GM19099 (cell line): ENCODE data around the gene LRRC32.

Source experiments
- POLR2A ChIP-seq: IDR thresholded peaks from 3 replicates; pipeline ENCODE4 v1.6.1; 2011; ENCODE audit warnings: low read depth; ENCODE audit not compliant: insufficient read length; ENCODE audit errors: extremely low read depth

LRRC32 gene

DNA sequence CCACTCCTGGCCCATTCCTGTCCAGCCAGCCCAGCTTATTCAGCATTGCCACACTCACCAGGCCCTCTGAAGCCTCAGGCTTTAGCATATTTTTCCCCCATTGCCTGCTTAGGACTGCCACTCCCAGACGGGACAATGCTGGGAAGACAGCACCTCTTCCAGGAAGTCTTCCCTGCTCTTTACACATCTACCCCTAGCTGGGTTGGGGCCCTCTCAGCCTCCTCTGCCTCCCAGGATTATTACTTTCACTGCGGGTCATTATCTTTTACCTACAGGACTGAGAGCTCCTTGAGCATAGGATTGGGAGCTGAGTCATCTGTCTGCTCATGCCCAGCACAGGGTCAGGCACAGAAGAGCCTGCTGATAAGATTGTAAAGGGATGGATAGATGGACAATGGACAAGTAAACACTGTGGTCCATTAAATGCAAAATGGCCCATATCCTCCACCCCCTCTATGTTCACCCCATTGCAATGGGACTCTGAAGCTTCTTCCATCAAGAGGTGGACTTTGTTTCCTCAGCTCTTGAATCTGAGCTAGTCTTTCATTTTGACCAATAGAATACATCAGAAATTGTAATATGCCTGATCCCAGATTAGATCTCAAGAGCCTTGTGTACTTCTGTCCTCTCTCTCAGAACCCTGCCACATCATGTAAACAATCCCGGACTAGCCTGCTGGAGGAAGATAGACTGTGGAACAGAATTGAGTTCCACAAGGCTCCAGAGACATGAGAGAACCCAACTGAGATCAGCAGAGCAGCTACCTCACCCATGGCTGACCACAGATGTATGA is 32.0 kb upstream of the LRRC32 start:
- TF ChIP-seq POLR2A, result no peak

DNA sequence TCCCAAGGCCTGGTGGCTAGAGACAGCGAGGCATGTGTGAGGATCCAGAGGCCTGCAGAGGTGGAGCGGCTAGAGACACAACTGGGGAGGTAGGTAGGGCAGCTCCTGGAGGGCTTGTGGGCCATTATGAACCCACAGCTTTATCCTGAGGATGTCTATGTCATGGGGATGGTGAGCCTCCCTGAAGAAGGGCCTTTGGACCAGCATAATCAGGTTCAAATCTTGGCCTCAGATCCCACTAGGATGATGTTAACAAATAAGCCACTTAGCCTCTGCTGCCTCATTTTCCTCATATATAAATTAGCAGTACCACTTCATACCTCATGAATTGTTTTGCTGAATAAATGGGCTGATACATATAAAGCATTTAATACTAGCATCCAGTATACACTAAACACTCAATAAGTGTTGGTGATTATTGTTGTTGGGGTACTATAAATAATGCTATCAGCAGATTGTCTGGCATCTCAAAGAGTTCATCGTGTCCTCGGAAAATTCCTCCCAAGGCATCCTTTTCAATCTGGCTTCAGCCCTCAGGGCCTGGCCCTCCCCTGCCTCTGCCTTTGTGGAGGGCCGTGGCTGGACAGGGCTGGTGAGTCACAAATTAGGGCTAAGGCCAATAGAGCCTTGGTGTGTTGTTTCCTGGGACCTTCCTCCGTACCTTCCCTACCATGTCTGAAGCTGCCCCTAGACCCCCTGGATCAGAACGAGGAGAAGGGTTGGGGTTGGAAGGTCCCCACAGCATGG is 30.9 kb upstream of the LRRC32 start:
- TF ChIP-seq POLR2A, result no peak

DNA sequence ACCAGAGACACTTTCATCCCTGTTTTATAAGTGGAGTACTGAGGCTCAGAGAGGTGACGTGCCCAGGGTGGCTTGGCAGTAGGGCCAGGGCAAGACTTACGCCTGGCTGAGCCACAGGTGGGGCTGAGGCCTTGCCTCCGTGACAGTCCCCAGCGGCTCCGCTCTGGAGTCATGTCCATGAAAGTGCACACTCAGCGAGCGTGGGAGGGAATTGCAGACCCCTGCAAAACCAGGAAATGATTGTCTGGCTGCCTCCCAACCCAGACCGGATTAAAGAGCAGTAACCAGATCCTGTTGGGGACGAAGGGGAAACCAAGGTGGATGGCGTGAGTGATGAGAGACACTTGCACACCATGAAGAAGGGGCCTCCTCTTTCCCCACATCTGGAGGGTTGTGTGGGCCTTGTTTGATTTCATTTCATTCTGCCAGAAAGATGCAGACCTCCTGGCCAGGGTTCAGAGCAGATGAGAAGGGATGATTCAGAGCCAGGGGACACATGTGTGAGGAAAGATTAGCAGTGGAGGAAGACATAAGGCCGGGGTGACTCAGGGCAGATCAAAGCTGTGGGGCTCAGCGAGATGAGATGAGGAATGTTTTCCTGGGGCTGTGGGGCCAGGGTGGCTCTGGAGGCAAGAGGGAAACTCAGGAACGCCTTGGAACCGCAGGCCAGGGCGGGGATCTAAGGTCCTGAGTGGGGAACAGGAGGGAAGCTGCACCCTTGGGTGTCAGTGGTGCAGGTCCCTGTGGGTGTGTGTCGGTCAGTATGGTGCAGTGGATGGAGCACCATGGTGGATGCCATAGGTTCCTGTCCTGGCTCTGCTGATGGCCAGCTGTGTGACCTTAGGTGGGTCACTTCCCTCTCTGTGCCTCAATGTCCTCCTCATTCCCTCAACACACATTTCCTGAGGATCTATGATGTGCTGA is 29.9 kb upstream of the LRRC32 start:
- TF ChIP-seq POLR2A, result no peak

DNA sequence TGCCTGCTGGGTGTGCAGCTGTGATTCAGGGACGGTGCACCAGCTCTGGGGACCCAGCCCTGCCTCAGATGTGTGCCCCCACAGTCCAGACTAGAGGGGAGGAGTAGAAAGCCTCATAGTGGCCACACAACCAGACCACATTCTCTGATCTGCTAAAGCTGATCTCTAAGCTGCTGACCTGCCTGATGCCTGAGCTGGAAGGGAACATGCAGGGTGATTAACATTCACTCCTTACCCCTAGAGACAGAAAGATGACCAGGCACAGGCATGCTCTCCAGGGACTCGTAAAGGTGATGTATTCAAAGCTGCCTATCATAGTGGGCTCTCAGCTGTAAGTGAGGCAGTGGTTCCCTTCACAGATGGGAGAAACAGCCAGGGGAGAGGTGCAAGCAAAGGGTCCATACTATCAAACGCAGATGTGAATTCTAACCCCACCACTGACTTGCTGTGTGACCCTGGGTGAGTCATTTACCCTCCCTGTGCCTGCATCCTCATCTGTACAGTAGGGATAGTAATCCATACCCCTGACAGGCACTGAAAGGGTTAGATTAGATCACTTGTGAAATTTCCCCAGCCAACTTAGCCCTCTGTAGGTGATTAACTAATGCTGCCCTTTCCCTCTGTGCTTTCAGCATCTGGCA is 29.0 kb upstream of the LRRC32 start:
- no peak for TF ChIP-seq POLR2A

DNA sequence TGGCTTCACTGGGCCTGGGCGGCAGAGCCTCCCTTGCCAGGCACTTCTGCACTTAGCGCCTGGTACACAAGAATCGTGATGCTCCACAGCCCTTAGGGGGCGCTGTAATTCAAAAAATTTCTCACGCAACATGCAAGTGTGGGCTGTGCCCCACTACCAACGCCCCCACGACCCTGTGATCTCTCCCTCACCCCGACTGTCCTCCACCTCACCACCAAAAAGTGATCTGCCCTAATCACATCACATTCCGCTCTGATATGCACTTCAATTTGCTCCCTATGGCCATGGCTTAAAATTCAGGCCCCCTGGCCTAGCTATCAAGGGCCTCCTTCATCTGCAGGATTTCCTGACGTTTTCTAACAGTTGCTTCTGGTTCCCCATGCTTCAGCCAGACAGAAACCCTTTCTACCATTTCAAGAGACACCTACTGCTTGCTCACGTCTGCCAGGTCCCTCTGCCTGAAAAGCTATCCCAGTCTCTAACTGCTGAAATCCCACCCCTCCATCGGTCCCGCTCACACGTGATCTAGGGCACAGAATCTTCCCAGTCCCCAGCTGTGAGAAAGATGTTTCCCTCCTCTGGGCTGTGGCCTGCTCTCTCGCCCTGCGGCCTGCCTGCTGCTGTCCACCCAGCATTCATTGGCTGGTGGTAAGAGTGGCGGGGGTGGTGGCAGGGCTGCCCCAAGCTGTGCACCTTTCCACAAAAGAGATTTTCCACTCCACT is 27.9 kb upstream of the LRRC32 start:
- no peak for TF ChIP-seq POLR2A

DNA sequence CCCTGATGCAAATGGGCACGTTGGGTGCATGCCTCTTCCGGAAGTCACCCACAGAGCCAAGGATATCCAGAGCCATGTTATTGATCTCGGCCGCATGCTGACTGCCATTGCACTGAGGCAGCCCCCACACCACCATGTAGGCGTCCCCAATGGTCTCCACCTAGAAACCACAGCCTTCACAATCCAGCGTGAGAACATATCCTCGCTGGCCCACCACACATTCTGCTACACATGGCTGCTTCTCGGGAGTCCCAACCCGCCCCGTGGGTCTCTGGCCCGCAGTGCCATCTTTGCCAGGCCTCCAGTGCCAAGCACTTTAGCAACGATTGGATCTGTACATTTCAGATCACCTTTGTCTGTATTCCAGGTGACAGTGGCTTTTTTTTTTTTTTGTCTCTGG is 26.2 kb upstream of the LRRC32 start:
- no peak for TF ChIP-seq POLR2A

DNA sequence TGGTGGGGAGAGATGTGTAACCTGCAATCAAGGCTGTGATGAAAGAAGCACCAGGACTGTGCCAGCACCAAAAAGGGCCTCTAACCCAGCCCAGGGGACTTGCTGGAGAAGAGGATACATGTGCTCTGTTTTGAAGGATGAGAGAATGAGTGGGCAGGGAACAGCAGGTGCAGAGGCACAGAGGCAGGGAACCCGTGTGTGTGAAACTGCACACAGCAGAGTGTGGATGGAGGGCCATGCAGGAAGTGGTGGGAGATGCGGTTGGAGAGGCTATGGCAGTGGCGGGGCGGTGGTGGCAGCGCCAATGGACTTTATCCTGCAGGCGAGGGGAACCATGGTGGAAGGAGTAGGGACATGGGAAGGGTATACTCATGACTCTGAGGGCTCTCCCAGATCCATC is 25.2 kb upstream of the LRRC32 start:
- no peak for TF ChIP-seq POLR2A

DNA sequence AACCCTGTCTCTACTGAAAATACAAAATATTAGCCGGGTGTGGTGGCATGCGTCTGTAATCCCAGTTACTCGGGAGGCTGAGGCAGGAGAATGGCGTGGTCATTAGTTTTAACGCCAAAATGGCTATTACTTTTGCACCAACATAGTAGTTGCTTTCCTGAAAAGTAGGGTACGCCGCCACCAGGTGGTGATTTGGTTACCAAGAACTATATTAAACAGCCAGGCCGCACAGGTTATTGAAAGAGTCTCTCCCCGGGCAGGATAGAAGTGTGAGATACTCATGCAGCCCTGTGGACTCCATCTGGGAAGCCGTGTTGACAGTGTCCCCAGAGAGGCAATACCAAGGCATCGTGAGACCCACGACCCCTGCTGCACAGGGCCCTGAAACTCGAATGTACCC is 24.6 kb upstream of the LRRC32 start:
- no peak for TF ChIP-seq POLR2A

DNA sequence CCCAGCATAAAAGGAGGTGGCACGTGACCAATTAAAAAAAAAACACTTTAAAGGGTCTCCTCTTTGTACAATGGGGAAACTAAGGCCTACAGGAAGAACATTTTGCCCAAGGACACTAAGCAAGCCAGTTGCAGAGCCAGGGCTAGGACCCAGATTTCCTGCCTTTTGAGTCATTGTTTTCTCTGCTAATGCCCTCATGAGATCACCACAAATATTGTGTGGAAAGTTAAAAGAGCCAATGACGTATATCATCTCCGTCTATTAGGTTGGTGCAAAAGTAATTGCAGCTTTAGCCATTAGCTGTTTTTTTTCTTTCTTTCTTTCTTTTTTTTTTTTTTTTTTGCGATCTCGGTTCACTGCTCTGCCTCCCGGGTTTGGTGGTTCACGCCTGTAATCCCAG is 24.1 kb upstream of the LRRC32 start:
- TF ChIP-seq POLR2A, result no peak

DNA sequence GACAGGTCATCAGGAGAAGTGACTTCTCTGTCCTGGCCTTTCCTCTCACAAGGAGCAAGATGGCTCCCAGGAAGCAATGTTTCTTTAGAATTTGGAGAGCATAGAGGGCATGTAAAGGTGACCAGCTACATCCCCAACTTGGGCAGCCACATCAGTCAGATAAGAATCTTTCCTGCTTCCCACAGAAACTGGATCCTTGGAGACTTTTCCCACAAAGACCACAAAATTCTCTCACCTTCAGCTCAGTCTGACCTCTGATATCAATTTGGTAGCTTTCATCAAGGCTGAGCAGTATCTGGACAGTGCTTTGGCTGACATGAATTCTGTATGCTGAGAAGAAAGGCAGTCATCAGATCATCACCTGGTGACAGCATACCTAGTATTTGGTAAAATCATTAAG is 23.3 kb upstream of the LRRC32 start:
- no peak for TF ChIP-seq POLR2A

DNA sequence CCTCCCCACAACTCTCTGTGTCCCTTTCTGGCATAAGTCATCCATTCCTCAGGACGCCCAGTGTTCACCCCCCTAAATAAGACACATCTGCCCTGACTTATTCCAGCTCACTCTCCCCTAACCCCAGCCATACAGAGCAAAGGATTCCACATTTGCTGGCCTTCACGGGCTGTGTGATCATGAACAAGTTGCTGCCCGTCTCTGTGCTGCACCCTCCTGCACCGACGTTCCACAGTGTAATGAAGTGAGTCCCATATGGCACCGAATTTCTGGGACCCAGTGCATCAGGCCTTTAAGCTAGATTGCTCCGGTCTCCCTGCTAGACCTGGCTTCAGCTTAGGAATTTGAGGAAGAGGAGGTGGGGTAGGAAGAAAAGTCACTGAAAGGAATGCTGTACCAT is 22.4 kb upstream of the LRRC32 start:
- TF ChIP-seq POLR2A, result no peak

DNA sequence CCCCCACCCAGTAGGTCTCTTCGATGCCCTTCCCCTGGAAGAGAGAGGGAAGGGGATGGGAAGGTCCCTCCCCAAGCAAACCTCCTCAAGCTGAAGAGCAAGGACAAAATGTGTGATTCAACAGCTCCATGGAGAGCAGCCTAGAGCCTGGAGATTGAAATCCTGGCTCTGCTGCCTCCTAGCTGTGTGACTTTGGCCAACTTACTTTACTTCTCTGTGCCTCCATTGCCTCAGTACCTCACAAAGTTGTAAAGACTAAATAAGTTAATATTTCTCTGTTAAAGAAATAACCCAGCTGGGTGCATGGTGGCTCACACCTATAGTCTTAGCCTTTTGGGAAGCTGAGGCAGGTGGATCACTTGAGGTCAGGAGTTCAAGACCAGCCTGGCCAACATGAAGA is 21.1 kb upstream of the LRRC32 start:
- TF ChIP-seq POLR2A, result no peak

DNA sequence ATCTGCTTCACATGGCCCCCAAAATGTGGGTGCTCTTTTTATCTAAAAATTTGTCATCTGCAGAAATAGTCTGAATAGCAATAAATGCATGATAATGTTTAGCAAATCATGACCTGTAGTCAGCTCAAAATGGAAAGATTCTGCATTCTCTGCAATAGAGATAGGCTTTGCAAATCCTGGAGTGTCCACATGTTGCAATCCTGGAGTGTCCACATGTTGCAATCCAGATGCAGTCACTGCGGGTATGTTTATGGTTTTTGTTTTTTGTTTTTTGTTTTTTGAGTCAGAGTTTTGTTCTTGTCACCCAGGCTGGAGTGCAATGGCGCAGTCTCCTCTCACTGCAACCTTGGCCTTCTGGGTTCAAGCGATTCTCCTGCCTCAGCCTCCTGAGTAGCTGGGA is 20.2 kb upstream of the LRRC32 start:
- TF ChIP-seq POLR2A, result no peak
